C4-2B (cell line): ENCODE data around the gene BTBD9.

Experiments
- H3K27ac ChIP-seq: fragments of 450-650 bp; 2 replicates; pipeline ENCODE4 v1.5.1; 2017
- ZFX ChIP-seq: fragments of 450-650 bp; IDR thresholded peaks from 2 replicates; pipeline ENCODE4 v1.6.1; 2017
- TF ChIP-seq, protein P1 (sequence below): fragments of 450-650 bp; conservative IDR thresholded peaks from 2 replicates; pipeline ENCODE4 v1.5.1; 2017; ENCODE audit warnings: mild to moderate bottlenecking

The BTBD9 gene

GRCh38 chr6:38262026-38262425, 377.7 kb downstream of the BTBD9 start:
- no peak overlapping the region; the same call in 1 of the 2 replicates for H3K27ac ChIP-seq
- TF ChIP-seq, protein P1, sequence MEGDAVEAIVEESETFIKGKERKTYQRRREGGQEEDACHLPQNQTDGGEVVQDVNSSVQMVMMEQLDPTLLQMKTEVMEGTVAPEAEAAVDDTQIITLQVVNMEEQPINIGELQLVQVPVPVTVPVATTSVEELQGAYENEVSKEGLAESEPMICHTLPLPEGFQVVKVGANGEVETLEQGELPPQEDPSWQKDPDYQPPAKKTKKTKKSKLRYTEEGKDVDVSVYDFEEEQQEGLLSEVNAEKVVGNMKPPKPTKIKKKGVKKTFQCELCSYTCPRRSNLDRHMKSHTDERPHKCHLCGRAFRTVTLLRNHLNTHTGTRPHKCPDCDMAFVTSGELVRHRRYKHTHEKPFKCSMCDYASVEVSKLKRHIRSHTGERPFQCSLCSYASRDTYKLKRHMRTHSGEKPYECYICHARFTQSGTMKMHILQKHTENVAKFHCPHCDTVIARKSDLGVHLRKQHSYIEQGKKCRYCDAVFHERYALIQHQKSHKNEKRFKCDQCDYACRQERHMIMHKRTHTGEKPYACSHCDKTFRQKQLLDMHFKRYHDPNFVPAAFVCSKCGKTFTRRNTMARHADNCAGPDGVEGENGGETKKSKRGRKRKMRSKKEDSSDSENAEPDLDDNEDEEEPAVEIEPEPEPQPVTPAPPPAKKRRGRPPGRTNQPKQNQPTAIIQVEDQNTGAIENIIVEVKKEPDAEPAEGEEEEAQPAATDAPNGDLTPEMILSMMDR: no peak
- TF ChIP-seq ZFX: no peak

- TF ChIP-seq, protein P1: no peak
- TF ChIP-seq ZFX: no peak
Measured at GRCh38 chr6:38261626-38262025, 378.1 kb downstream of the BTBD9 start.

GRCh38 chr6:38259736-38260135, 380.0 kb downstream of the BTBD9 start:
- H3K27ac ChIP-seq: no peak overlapping the region
- TF ChIP-seq, protein P1: no peak
- no peak for TF ChIP-seq ZFX

More at GRCh38 chr6:38261626-38262025, 378.1 kb downstream of the BTBD9 start:
- no peak overlapping the region; the same call in 1 of the 2 replicates for H3K27ac ChIP-seq

DNA sequence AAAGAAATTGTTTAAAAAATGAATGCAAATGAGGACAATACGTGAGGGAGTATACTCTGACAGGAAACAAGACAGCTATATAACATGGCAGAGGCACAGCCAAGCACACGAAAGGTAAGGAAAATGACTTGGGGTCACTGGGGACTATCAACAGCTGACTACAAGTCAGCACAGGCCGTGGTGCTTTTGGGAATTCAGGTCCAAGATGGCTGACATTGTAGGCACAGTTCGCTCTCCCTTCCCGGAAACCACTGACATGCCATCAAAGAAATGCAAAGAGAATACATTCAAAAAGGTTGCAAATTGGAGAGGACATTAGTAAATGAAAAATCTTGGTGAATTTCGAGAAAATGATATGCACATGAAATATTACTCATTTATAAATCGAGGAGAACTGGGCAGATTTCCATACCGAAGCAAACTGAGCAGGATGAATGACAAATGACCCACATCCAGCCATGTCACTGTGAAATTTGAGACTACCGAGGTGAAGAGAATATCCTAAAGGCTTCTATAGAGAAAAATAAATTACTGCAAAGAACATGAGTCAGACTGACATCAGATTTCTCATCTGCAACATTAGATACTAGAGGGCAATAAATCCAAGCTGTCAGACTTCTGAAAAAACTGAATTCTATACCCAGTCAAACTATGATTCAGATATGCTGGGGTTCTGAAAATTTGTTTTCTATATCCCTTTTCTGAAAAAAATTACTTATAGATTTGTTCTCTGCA, 391.1 kb downstream of the BTBD9 start:
- no peak overlapping the region for H3K27ac ChIP-seq

GRCh38 chr6:38245295-38245694, 394.4 kb downstream of the BTBD9 start:
- no peak overlapping the region for H3K27ac ChIP-seq
- TF ChIP-seq ZFX: no peak
- TF ChIP-seq, protein P1: no peak

More for the DNA sequence above, 391.1 kb downstream of the BTBD9 start:
- TF ChIP-seq, protein P1: no peak
- no peak for TF ChIP-seq ZFX

DNA sequence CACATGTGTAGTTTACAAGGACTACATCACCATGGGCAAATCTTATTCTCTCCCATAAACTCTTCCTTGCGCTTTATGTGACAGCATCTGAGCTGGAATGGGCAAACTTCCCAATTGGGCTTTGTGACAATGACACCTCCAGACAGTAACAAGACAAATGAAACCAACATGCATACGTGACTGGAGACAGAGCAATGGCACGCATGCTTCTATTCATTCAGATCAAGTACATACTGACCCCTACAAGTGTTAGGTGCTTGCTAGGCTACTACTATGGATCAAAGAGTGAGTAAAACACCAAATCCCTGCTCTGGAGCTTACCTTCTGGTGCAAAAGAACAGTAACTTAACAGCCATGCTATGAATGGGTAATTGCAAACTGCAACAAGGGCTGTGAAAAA, 394.9 kb downstream of the BTBD9 start:
- TF ChIP-seq, protein P1: no peak
- no peak for TF ChIP-seq ZFX
- H3K27ac ChIP-seq: no peak overlapping the region

GRCh38 chr6:38241200-38241871, 398.4 kb downstream of the BTBD9 start:
- TF ChIP-seq, protein P1: no peak
- no peak for TF ChIP-seq ZFX

More at GRCh38 chr6:38241200-38241871, 398.4 kb downstream of the BTBD9 start:
- no peak overlapping the region for H3K27ac ChIP-seq
